ENCODE data around the gene CFAP65.

The CFAP65 gene

GRCh38 chr2:219059725-219060682 lies 18.7 kb upstream of the CFAP65 start:
- DNase-seq = peak; percentile 13

- DNase-seq = no peak
Observed at GRCh38 chr2:219059375-219059724, 18.0 kb upstream of the CFAP65 start.

- DNase-seq = no peak
Observed at GRCh38 chr2:219058541-219059374, 17.4 kb upstream of the CFAP65 start.

- DNase-seq = peak; percentile 50
Observed at GRCh38 chr2:219057709-219058540, 16.6 kb upstream of the CFAP65 start.

GRCh38 chr2:219056896-219057708 lies 15.8 kb upstream of the CFAP65 start:
- DNase-seq = no peak

- DNase-seq = no peak
Observed at GRCh38 chr2:219056176-219056895, 15.0 kb upstream of the CFAP65 start.

- no peak for DNase-seq
Observed at GRCh38 chr2:219054956-219055903, 13.9 kb upstream of the CFAP65 start.

GRCh38 chr2:219049282-219049681 lies 8.0 kb upstream of the CFAP65 start:
- no peak for DNase-seq

GRCh38 chr2:219045937-219046550 lies 4.7 kb upstream of the CFAP65 start:
- no peak for DNase-seq

- no peak for DNase-seq
Observed at GRCh38 chr2:219042750-219043149, 1.4 kb upstream of the CFAP65 start.

- no peak for DNase-seq
Observed at GRCh38 chr2:219042157-219042556, 841 bp upstream of the CFAP65 start.

- DNase-seq = no peak
Observed at GRCh38 chr2:219038600-219038999, 2.7 kb downstream of the CFAP65 start.

- no peak for DNase-seq
Observed at GRCh38 chr2:219037783-219038499, 3.4 kb downstream of the CFAP65 start.

GRCh38 chr2:219035942-219036341 lies 5.4 kb downstream of the CFAP65 start:
- no peak for DNase-seq

- no peak for DNase-seq
Observed at GRCh38 chr2:219034823-219035222, 6.5 kb downstream of the CFAP65 start.

- DNase-seq = no peak
Observed at GRCh38 chr2:219032051-219032745, 9.1 kb downstream of the CFAP65 start.

- no peak for DNase-seq
Observed at GRCh38 chr2:219031005-219031738, 10.1 kb downstream of the CFAP65 start.

Data from NCI-H1694 treated with DMSO at 0.1 percent for 48 hours (cell line).